Measurements from ENCODE around the gene LATS1.
"Not testable (repeated sequence)": the region's sequence is repeated elsewhere in the genome, so short reads cannot be mapped to it uniquely, and the experiment has no call there.

Gene LATS1

DNA sequence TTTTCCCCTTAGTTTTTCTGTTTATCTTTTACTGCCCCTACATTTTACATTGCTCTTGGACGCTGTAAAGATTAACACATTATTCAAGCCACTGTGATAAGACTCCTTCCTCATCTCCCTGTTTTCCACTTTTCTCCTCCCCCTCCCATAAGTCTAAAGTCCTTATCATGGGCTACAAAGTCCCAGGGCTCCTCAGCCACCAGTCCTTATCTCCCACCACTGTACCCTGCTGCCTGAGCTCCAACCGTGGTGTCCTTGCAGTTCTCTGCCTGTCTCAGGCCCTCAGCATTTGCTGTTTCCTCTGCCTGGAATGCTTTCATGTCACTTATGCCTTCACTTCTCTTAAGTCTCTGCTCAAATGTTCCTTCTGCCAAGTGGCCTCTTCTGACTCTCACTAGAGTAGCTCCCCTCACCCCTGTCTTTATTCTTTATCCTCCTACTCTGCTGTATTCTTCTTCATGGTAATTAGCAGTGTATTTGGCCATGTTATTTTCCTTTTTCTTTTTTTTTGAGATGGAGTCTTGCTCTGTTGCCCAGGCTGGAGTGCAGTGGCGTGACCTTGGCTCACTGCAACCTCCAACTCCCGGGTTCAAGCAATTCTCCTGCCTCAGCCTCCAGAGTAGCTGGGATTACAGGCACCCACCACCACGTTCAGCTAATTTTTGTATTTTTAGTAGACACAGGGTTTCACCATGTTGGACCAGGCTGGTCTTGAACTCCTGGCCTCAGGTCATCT lies 10.8 kb upstream of the LATS1 start:
- DNase-seq, result no peak

DNA sequence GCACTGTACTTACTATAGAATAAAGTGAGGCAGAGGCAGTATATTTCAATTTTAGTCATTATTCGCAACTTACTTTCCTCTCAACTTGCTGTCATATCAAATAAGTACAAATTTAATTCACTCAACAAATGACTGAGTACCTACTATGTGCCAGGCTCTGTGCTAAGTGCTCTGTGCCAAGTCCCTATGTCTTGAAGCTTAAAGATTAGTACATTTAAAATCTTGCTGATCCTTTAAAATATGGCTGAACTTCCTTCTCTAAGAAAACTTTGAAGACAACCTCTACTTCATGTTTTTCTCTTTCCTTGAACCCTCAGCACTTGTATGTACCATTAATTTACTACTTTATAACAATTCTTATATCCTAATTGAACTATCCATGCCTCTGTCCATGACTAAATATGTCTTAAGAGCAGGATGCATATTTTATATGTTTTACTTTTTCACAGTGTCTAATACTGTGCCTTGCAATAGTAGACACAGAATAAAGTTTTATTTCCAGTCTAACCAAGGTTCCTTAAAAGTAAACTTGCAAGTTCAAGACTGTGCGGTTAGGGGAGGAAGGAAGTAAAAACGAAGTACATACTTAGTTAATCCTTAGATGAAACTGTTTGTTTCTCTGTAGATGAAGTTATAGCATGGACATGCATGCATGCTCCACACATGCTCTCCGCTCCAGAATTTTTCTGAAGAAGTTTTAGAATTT lies 10.0 kb upstream of the LATS1 start:
- no peak for DNase-seq

DNA sequence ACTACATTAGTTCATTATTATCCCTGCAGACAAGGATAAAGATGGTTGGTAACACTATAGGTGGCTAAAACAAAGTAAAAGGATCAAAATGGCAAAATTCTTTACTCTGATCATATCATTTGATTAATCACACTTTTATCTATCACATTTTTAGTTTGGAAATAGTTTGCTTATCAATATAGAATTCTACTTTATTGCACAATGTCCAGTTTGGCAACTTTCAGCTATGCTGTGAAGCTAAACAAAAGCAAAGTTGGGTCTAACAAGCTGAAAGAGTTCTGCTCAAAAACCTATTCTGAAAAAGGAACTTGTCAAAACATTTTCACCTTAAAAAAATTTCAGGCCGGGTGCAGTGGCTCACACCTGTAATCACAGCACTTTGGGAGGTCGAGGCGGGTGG lies 7.9 kb upstream of the LATS1 start:
- DNase-seq, result no peak

DNA sequence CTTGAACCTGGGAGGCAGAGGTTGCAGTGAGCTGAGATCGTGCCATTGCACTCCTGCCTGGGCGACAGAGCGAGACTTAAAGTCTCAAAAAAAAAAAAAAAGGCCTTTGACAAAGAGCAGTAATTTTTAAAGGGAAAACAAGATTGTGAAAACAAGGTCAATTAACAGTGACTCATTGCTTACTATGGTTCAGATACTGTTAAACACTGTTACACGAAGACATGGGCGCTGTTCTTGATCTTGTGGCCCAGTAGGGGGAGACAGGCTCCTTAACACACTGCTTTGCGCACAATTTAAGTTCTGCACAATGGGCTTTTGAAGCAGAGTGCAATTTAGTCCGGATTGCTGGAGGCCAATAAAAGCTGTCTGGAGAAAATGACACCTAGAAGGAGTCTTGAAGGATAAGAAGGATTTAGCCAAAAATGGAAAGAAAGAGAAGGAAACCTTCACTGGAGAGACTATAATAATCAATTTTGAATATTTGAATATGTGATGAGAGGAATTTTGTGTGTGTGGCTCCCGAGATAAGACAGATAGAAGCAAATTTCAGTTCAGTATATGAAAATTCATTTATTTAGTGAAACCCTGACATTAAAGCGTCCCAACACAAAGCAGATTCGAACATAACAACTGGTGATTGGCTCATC lies 6.0 kb upstream of the LATS1 start:
- DNase-seq, result peak; percentile 32

DNA sequence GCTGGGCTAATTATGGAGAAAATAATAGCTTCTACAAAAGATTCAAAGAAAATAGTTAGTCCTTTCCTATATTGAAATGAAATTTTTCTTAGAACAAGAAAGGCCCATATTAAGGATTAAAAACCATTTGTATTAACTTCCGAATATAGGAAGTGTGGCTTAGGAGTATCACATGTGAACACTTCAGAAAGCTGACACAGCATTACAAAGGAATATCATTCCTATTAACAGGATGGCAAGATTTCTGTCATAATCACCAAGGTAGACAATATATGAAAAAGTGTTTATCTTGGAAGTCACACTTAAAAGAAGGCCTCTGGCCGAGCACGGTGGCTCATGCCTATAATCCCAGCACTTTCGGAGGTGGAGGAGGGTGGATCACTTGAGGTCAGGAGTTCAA lies 5.4 kb upstream of the LATS1 start:
- no peak for DNase-seq

DNA sequence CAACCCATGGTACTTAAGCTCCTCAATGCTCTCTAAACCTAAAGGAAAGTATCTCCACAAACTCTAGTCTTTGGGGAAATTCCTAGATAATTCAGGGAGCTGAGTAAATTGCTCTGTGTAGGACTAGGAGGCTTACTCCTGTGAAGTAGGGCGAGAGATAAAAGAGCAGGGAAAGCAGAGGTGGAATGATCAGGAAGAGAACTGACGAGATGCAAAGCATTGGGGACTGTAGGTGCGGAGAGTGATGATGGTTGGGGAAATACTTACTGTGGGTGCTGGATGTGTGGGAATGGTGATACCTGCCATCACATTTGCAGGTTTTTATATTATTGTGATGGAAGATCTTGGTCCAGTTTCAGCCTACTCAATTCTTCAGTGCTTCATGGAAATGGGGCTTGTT lies 1.6 kb upstream of the LATS1 start:
- no peak for DNase-seq

DNA sequence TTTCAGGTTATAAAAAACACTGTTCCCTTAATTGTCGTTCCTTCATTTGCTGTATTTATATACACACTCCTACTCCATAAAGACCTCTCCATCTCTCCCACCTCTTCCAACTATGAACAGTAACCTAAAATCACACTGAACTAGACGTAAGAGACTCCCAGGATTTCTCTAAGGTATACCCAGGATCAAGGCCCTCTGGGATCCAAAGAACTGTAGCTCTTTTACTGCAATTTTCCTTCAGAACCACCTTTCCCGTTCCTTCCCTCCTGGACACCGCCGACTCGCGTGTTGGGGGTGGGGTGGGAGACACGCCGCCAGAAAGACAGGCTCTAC lies 680 bp downstream of the LATS1 start:
- DNase-seq, result no peak

DNA sequence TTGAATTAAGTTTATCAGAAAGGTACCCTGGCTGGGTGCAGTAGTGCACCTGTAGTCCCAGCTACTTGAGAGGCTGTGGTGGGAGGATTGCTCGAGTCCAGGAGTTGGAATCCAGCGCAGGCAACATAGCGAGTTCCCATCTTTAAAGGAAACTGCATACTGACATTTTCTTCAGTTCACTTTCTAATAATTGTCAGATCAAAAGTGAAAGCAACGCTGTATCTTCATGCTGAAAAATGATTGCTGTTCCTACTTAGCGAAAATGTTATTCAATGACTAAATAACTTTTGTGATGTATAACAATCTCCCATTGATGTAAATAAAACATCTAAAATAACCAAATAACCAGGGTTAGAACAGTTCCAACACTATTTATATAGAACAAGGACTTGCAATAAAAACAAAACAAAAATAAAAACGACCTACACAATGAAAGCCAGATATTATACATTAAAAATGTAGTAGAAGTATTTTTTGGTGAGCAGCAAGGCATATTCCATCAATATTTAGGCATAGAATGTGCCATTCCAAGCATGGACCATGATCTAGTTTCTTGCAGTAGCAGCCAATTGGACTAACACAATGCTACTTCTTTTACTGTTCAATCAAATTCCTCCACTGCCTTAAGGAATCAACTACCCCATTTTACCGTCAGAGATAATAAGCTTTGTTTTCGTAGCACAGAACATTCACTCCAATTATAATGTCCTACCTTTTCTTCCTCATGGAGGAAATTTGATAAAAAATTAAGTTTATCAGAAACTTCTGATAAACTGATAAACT lies 1.5 kb downstream of the LATS1 start:
- no peak for DNase-seq

DNA sequence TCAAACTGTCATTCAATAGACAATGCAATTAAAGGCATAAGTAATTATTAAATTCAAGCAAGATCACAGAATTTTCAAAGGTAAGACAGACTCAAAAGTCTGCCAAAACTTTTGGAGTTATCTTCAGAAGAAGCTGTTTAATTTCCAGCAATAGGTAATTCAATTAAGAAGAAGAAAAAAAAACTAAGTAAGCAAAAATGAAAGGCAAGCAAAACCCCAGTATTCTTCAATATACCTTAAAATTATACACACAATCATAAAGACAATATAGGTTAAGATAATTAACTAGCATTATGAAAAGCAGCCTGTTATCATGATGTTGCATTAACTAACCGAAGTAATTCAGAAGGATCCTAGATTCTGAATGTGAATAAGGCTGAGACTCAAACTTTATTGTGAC lies 3.5 kb downstream of the LATS1 start:
- no peak for DNase-seq

DNA sequence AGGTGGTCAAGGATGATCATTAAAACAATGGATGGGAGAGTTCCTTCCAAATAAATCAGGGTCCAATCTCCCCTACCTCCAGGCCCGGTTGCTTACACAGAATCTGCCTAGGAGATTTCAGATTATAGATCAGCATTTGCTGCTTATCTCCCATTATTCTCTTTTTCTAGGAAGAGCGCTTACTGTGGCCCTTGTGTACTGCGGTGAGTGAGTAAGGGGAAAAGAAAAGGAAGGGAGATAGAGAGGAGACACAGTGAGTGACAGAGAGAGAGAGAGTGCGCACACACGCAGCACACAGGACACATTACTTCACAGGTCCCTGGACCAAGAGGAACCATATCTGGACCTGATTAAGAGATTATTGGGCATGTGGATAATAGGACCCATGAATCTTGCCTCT lies 6.2 kb downstream of the LATS1 start:
- DNase-seq, result no peak

DNA sequence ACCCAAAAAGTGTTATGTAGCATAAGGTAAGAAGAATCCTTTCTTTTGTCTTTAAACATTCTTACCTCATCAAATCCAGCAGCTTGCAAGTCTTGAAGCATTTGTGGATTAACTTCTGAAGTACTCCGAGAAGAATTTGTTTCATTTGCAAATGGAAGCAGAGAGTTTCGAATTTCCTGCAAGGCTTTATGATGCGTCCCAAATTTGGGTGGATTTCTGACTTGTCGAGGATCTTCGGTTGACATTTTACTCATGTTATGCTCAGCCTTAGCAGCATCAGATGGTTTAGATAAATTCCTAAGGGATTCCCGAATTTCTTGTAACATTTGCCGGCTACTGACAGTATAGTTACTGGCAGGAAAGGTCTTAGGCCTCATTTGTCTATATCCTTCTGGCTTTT lies 16.2 kb downstream of the LATS1 start:
- DNase-seq, result no peak

DNA sequence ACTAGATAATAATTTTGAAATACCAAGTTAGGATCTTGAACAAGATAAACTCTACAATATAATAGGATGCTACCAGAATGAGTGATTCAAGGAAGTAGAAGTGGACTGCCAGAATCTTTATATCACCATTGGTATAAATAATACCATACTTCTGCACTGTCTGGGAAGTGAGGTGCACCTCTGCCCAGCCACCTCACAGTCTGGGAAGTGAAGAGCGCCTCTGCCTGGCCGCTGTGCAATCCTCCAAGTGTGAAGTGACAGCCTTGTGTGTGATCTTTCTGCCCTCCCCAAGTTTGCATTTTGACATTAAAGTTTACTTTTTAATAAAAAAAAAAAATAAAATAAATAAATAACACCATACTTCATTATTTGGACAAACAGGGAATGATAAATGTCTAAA lies 18.8 kb downstream of the LATS1 start:
- DNase-seq, result no peak

DNA sequence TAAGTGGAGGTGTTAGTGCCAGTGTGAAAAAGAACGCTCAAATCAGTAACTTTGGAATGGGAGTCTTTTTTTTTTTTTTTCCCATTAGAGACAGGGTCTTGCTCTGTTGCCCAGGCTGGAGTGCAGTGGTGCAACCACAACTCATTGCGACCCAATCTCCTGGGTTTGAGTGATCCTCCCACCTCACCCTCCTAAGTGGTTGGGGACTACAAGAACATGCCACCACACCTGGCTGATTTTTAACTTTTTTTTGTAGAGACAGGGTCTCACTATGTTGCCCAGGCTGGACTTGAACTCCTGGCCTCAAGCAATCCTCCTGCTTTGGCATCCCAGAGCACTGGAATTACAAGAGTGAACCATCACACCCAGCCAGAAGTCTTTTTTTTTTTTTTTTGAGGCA lies 19.7 kb downstream of the LATS1 start:
- DNase-seq, result no peak

DNA sequence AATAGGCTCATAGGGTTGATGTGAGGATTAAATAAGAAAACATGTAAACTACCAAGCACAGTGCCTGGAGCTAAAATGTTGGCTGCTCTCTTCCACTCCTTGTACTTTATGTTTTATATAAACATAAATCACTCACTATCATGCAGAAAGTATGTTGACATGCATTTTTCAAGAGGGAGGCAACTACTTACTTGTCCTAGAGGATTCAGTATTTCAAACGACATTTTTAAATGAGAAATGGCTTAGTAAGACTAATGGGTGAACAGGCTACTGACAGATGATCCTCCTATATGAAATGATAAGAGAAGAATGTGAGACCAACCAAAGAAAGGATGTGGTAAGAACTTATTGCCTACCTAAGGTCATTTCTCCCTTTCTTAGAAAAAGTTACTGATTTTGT lies 21.0 kb downstream of the LATS1 start:
- no peak for DNase-seq

DNA sequence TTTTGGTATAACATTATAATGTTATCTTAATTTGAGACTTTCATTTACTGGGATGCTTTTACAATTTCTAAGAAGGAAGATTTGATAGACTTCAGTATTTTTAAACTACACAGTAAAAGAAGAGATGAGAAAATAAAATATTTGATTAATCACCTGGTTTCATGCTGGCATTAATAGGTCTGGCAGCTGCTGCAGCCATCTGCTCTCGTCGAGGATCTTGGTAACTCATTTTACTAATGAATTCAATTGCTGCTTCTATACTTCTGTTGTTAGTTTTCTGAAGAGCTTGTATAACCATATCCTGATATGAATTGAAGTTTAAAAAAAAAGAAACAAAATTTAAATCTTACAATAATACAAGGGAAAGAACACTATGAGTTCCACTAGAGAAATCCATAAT lies 23.0 kb downstream of the LATS1 start:
- peak; percentile 21 for DNase-seq

DNA sequence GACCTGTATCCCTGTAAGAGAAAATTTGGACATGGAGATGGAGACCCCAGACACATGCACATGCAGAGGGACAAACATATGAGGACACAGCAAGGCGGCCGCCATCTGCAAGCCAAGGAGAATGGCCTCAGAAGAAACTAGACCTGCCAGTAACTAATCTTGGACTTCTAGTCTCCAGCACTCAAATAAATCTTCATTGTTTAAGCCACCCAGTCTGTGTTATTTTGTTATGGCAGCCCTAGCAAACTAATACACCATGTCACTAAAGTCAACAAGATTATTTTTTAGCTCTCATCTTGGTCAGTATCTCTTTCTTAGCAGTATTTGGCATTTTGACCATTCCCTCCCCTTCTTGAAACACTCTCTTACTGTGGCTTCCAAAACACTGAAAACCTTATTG lies 26.7 kb downstream of the LATS1 start:
- DNase-seq, result no peak

DNA sequence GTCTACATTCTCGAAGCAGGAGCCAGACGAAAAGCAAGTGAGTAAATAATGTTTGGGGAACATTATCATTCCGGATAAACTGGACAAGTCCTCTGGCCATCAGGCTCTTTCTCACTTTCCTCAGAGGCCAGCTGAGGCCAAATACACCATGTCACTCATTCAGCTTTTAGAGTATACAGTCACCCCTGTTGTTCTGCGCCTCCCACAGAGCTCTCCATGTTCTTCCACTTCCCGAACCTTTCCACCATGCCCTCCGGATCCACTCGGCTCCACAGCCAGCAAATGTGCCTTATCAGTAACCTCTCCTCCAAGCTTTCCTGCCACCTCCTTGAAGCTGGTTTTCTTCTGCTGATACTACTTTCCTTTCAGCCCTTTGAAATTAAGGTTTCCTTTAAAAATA lies 31.7 kb downstream of the LATS1 start:
- DNase-seq, result no peak

DNA sequence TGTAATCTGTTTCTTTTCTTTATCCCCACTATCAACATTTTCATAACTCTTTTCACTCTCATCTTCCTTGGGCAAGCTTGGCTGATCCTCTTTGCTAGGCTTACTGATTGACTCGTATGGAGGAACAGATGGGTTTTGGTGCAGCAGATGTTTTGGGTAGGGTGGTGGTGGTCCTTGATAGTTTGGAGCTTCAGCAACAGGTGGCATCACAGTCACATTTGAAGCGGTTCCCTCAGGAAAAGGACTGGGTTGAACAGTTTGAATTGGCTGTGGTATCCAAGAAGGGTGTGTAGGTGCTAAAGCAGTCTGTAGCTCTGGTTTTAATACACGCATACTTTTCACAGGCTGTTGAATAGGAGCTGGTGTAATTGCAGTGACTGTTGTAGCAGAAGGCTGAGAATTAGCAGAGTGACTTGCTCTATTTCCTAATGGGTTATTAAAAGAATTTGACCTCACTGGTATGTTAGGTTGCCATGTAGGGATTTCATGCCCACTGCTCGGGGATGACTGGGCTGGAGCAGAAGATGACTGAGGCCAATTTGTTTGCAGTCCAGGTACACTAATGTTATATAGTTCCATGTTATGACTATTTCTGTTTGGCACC lies 34.5 kb downstream of the LATS1 start:
- no peak for DNase-seq

DNA sequence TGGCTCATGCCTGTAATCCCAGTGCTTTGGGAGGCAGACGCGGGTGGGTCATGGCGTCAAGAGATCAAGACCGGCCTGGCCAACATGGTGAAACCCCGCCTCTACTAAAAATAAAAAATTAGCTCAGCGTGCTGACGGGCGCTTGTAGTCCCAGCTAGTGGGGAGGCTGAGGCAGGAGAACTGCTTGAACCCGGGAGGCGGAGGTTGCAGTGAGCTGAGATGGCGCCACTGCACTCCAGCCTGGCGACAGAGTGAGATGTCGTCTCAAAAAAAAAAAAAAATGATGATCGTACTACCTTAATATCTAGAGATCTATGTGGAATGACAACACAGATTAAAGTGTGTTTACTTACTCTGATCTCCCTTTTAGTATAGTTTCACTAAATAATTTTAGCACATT lies 36.1 kb downstream of the LATS1 start:
- not testable (repeated sequence) for DNase-seq

DNA sequence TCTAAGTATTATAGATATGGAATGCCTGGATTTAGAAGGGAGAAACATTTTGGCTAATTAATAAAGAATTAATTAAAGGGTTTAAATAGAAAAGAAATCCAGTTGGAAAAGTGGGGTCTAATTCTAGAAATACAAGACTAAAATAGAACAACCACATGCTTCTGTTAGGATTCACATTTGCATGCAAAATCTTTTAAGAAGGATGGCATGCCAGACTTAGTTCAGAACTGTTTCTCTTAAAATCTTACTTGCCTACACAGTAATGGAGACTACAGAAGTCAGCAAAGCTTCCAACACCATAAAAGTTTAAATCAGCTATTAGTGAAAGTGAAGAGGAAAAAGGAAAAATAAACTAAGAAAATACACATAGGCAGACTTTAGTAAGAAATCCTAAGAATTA lies 36.7 kb downstream of the LATS1 start:
- no peak for DNase-seq

DNA sequence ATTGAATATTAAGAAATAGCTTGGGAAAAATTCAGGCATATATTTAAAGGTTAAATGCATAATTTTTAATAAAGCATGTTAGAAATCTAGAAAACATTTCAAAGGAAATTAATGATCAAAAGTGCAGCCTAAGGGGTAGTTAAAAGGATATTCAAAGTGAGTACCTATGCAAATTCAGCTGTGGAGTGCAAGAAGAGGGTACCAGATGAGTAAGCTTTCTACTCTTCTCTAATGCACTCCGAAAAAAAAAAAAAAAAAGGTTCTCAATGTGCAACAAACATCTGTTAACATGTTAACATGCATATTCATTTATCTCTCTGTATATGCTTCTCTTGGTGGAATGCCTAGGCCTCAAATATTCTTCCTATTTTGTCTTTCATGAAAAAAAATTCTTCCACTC lies 37.4 kb downstream of the LATS1 start:
- no peak for DNase-seq

DNA sequence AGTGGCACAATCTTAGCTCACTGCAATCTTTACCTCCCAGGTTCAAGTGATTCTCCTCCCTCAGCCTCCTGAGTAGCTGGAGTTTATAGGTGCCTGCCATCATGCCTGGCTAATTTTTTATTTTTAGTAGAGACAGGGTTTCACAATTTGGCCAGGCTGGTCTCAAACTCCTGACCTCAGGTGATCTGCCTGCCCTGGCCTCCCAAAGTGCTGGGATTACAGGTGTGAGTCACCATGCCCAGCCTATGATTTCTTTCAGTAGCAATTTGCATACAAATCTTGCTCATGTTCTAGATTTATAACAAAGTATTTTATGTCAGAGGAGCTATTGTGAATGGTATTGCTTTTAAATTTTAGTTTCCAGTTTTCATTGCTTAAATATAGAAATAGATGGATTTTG lies 45.6 kb downstream of the LATS1 start:
- not testable (repeated sequence) for DNase-seq

DNA sequence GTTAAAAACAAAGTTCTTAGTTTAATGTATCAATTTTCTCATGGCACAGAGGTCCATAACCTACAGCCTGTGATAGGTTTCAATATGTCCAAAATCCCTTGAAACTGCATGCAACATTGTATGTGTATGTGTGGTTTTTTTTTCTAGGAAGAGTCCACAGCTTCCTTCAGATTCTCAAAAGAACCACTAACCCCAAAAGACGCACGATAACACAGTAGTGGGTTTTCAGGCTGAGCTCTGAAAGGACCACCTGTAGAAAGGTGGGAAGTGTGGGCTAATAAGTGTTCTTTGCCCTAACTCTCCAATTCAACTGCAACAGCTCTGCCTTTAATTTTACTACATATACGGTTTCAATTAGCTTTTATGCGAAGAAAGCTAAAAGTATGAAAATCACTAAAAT lies 57.9 kb downstream of the LATS1 start:
- DNase-seq, result no peak
